ENCODE results near the gene SLC25A17.
"Not testable (repeated sequence)": the region's sequence is repeated elsewhere in the genome, so short reads cannot be mapped to it uniquely, and the experiment has no call there.

SLC25A17 gene

GRCh38 chr22:40727964-40728615 is 91.1 kb downstream of the SLC25A17 start:
- Histone ChIP-seq H3K4me1 (ENCODE audit: insufficient read depth, low read length) (peaks cover 23% of the 10 kb centered on the region), H3K27ac (ENCODE audit: low read length) (no peak overlapping the region), H3K27me3 (ENCODE audit: insufficient read depth, low read length) (no peaks in the 10 kb centered on the region), H3K9me3 (ENCODE audit: insufficient read depth, low read depth, low read length) (peaks cover 3% of the 10 kb centered on the region; the same call in 1 of the 2 replicates), H3K4me3 (ENCODE audit: low read length) (no peak overlapping the region), H3K36me3 (ENCODE audit: insufficient read depth, low read depth, low read length) (no peaks in the 10 kb centered on the region), H3K9ac (ENCODE audit: low read depth, low read length) (no peak overlapping the region)

- Histone ChIP-seq H3K4me1 (ENCODE audit: insufficient read depth, low read length) (peaks cover 17% of the 10 kb centered on the region), H3K9ac (ENCODE audit: low read depth, low read length) (no peak overlapping the region), H3K27ac (ENCODE audit: low read length) (peak overlapping the region; percentile 35), H3K9me3 (ENCODE audit: insufficient read depth, low read depth, low read length) (peaks cover 3% of the 10 kb centered on the region; the same call in 1 of the 2 replicates), H3K36me3 (ENCODE audit: insufficient read depth, low read depth, low read length) (no peaks in the 10 kb centered on the region), H3K4me3 (ENCODE audit: low read length) (no peak overlapping the region), H3K27me3 (ENCODE audit: insufficient read depth, low read length) (no peaks in the 10 kb centered on the region)
Observed at GRCh38 chr22:40727070-40727963, 91.8 kb downstream of the SLC25A17 start.

GRCh38 chr22:40726514-40726913 is 92.6 kb downstream of the SLC25A17 start:
- no peaks in the 10 kb centered on the region for H3K27me3 ChIP-seq (ENCODE audit: insufficient read depth, low read length)
- H3K4me3 ChIP-seq (ENCODE audit: low read length), result no peak overlapping the region
- no peaks in the 10 kb centered on the region for H3K36me3 ChIP-seq (ENCODE audit: insufficient read depth, low read depth, low read length)
- H3K27ac ChIP-seq (ENCODE audit: low read length), result no peak overlapping the region
- H3K4me1 ChIP-seq (ENCODE audit: insufficient read depth, low read length), result peaks cover 20% of the 10 kb centered on the region
- H3K9ac ChIP-seq (ENCODE audit: low read depth, low read length), result no peak overlapping the region
- peaks cover 3% of the 10 kb centered on the region; the same call in 1 of the 2 replicates for H3K9me3 ChIP-seq (ENCODE audit: insufficient read depth, low read depth, low read length)

- H3K9ac ChIP-seq (ENCODE audit: low read depth, low read length), result no peak overlapping the region
- H3K4me1 ChIP-seq (ENCODE audit: insufficient read depth, low read length), result peaks cover 23% of the 10 kb centered on the region
- H3K9me3 ChIP-seq (ENCODE audit: insufficient read depth, low read depth, low read length), result no peaks in the 10 kb centered on the region
- no peaks in the 10 kb centered on the region for H3K27me3 ChIP-seq (ENCODE audit: insufficient read depth, low read length)
- no peak overlapping the region for H3K4me3 ChIP-seq (ENCODE audit: low read length)
- no peaks in the 10 kb centered on the region for H3K36me3 ChIP-seq (ENCODE audit: insufficient read depth, low read depth, low read length)
- no peak overlapping the region for H3K27ac ChIP-seq (ENCODE audit: low read length)
Observed at GRCh38 chr22:40723396-40723933, 95.7 kb downstream of the SLC25A17 start.

- Histone ChIP-seq H3K4me3 (ENCODE audit: low read length) (no peak overlapping the region), H3K9me3 (ENCODE audit: insufficient read depth, low read depth, low read length) (no peaks in the 10 kb centered on the region), H3K27ac (ENCODE audit: low read length) (no peak overlapping the region), H3K4me1 (ENCODE audit: insufficient read depth, low read length) (peaks cover 11% of the 10 kb centered on the region), H3K36me3 (ENCODE audit: insufficient read depth, low read depth, low read length) (no peaks in the 10 kb centered on the region), H3K9ac (ENCODE audit: low read depth, low read length) (no peak overlapping the region), H3K27me3 (ENCODE audit: insufficient read depth, low read length) (no peaks in the 10 kb centered on the region)
Observed at GRCh38 chr22:40721266-40721665, 97.9 kb downstream of the SLC25A17 start.

- Histone ChIP-seq H3K27me3 (ENCODE audit: insufficient read depth, low read length) (no peaks in the 10 kb centered on the region), H3K27ac (ENCODE audit: low read length) (no peak overlapping the region), H3K4me3 (ENCODE audit: low read length) (no peak overlapping the region), H3K4me1 (ENCODE audit: insufficient read depth, low read length) (peaks cover 11% of the 10 kb centered on the region), H3K9ac (ENCODE audit: low read depth, low read length) (no peak overlapping the region), H3K36me3 (ENCODE audit: insufficient read depth, low read depth, low read length) (no peaks in the 10 kb centered on the region), H3K9me3 (ENCODE audit: insufficient read depth, low read depth, low read length) (no peaks in the 10 kb centered on the region)
Observed at GRCh38 chr22:40720538-40721256, 98.4 kb downstream of the SLC25A17 start.

GRCh38 chr22:40720156-40720537 is 99.0 kb downstream of the SLC25A17 start:
- not testable (repeated sequence) for H3K27ac ChIP-seq (ENCODE audit: low read length); H3K36me3 ChIP-seq (ENCODE audit: insufficient read depth, low read depth, low read length); H3K9ac ChIP-seq (ENCODE audit: low read depth, low read length); H3K9me3 ChIP-seq (ENCODE audit: insufficient read depth, low read depth, low read length); H3K27me3 ChIP-seq (ENCODE audit: insufficient read depth, low read length); H3K4me3 ChIP-seq (ENCODE audit: low read length)
- peaks cover 11% of the 10 kb centered on the region for H3K4me1 ChIP-seq (ENCODE audit: insufficient read depth, low read length)
